GM21423 (cell line): Measurements from ENCODE around the gene NIPAL1.

ENCODE experiments used
- ATAC-seq: cut with Tn5 transposase; IDR thresholded peaks from one replicate; pipeline ENCODE4 v1.9.1; 2021; ENCODE audit warnings: mild to moderate bottlenecking, moderate library complexity; ENCODE audit not compliant: unreplicated experiment

The NIPAL1 gene

GRCh38 chr4:48025005-48025404, 8.4 kb downstream of the NIPAL1 start:
- ATAC-seq, result no peak

DNA sequence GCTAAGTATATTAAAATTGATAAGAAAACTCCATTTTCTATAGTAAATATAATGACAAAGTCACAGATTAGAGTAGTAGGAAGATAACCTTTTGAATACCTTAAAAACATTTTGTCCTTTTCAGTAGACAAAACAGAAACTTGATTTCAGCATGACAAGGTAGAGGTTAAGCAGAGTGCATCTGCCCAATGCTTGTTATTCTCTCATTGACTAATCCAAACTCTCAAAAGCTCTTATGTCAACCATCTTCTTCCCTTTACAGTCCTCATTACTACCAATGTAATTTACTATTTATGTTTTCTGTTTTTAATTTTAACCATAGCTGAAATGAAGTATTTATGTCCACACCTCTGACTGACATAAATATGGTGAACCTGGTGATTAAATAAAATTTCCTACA, 11.1 kb downstream of the NIPAL1 start:
- peak; percentile 70 for ATAC-seq

GRCh38 chr4:48028696-48029095, 12.1 kb downstream of the NIPAL1 start:
- ATAC-seq, result peak; percentile 54

GRCh38 chr4:48030470-48030869, 13.9 kb downstream of the NIPAL1 start:
- ATAC-seq, result no peak

DNA sequence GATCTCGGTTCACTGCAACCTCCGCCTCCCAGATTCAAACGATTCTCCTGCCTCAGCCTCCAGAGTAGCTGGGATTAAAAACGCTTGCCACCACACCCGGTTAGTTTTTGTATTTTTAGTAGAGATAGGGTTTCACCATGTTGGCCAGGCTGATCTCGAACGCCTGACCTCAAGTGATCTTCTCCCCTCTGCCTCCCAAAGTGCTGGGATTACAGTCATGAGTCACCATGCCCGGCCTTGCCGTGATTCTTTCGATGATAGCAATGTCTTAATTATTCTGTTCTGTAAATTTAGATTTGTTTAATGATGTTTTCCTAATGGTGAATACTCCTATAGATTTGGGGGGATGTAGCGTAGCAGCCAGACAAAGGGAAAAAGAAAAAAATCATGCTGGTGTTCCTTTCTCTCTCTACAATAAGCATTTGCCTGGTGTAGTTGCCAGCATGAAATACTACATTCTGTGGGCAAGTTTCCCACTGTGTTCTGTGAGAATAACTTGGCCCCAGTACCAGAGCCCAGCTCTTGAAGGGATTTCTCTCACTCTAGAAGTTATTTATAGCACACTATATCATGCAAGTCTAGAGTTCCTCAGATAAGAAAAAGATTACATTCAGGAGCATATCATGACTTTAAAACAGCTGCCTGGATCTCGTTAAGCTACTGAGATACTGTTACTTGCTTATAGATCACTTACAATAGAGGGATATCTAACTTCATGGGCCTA, 15.4 kb downstream of the NIPAL1 start:
- no peak for ATAC-seq

- no peak for ATAC-seq
These were observed 16.1 kb downstream of the NIPAL1 start for GRCh38 chr4:48032721-48033120.

- no peak for ATAC-seq
These were observed 16.8 kb downstream of the NIPAL1 start for GRCh38 chr4:48033412-48033811.

DNA sequence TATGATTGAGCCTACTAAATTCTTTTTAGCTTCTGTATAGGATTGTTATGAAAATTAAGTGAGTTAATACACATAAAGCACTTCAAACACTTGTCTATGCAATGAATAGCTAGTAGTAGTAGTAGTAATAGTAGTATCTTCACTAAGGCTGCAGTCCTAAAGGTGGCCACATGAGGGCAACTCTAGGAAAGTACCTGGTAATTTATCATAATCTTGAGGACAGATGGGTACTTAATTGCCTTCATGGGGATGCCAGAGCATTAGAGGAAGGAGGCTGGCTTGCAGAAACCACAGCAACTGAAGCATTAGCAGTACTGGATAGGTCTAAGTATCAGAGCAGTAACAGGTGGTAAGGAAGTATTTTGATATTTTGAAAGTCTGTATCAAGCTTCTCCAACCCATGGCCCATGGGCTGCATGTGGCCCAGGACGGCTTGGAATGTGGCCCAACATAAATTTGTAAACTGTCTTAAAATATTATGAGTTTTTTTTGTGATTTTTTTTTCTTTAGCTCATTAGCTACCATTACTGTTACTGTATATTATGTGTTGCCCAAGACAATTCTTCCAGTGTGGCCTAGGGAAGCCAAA, 17.3 kb downstream of the NIPAL1 start:
- peak; percentile 40 for ATAC-seq

- ATAC-seq, result no peak
These were observed 19.4 kb downstream of the NIPAL1 start for GRCh38 chr4:48035952-48036351.

DNA sequence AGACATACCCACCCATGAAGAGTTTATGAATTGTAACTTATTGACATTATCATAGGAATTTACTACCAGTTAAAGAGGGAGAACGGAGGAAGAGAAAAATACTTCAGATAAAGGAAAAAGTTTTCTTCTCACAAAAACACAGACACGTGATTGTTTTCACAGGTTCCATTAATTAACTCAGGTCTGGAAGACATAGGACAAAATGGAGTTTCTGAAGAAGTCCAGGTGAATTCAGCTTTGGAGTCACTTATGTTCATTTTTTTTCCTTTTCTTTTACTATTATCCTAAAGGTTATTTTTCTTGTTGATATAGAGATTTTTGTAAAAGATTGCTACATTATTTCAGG, 20.5 kb downstream of the NIPAL1 start:
- no peak for ATAC-seq

DNA sequence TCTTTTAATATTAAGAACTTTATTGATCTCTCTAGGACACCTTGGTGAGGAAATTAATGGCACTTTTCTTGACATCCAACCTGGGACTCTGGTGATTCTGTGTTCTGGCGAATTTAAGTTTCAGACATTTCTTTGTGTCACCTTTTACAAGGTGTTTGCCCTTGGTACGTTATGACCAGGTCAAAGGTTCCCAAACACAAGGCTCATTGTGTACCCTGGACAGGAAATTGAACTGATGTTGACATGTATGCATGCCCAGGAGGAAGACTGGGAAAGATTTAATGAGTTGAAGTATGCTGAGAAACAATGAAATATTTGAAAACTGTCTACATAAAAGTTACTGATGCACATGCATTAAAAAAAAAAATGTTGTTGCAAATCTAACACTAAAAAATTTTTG, 22.1 kb downstream of the NIPAL1 start:
- ATAC-seq, result no peak

- no peak for ATAC-seq
These were observed 23.0 kb downstream of the NIPAL1 start for GRCh38 chr4:48039561-48039960.

- ATAC-seq, result no peak
These were observed 25.1 kb downstream of the NIPAL1 start for GRCh38 chr4:48041535-48042137.

- peak; percentile 24 for ATAC-seq
These were observed 26.4 kb downstream of the NIPAL1 start for GRCh38 chr4:48042979-48043461.

DNA sequence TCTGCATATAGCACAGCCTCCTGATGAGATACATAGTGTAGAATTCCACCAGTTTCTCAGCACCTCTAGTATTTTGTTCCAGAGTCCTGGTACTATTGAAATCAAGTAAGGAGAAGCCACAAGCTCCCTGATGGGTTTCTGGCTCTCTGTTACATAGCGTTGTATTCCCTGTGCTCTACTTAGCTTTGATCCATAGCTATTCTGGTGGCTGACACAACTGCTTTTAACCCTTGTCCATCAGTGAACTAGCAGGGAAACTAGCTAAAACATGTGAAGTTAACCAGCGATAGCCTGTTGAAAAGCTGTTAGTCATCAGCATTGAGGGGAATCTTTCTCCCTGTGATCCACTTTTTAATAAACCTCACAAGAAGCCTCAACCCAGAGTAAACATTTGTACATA, 26.9 kb downstream of the NIPAL1 start:
- no peak for ATAC-seq

GRCh38 chr4:48044298-48044697, 27.7 kb downstream of the NIPAL1 start:
- ATAC-seq, result no peak

GRCh38 chr4:48046059-48046458, 29.5 kb downstream of the NIPAL1 start:
- no peak for ATAC-seq

GRCh38 chr4:48047421-48047844, 30.9 kb downstream of the NIPAL1 start:
- ATAC-seq, result peak; percentile 97

GRCh38 chr4:48047896-48048295, 31.3 kb downstream of the NIPAL1 start:
- ATAC-seq, result no peak

GRCh38 chr4:48049483-48049882, 32.9 kb downstream of the NIPAL1 start:
- no peak for ATAC-seq

DNA sequence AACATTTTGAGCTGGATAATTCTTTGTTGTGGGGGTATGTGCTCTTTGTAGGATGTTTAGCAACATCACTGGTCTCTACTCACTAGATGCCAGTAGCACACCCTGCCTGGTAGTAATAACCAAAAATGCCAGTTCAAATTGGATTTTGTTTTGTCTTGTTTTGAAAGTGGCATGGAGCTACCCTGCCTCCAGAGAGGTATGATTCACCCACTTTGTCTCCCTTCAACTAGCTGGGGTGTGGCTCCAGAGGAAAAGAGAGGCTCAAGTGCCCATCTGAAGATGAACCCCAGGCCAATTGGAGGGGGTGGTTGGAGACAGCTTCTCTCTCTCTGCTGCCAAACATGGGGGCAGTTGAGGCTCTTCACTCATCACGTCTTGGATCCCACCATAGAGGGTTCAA, 34.5 kb downstream of the NIPAL1 start:
- ATAC-seq, result no peak
